AG09309 (cell line): Measurements from ENCODE around the gene CPT1A.
A peak's percentile ranks its signal among the peaks of the same experiment; 100 is the strongest.

Experiments
- DNase-seq: peaks from one replicate; pipeline ENCODE4 v3.0.0-alpha.2; 2010; ENCODE audit warnings: low read depth
- H3K4me3 ChIP-seq: 2 replicates; pipeline ENCODE4 v1.5.1; 2011; ENCODE audit warnings: mild to moderate bottlenecking, low read depth, low read length, moderate library complexity; ENCODE audit not compliant: control insufficient read depth
- TF ChIP-seq, protein P1 (sequence below): IDR thresholded peaks from 2 replicates; pipeline ENCODE4 v1.5.1; 2011; ENCODE audit warnings: mild to moderate bottlenecking, low read depth, low read length, inconsistent platforms; ENCODE audit not compliant: insufficient read depth, control insufficient read depth; ENCODE audit errors: missing control alignments

Gene CPT1A

DNA sequence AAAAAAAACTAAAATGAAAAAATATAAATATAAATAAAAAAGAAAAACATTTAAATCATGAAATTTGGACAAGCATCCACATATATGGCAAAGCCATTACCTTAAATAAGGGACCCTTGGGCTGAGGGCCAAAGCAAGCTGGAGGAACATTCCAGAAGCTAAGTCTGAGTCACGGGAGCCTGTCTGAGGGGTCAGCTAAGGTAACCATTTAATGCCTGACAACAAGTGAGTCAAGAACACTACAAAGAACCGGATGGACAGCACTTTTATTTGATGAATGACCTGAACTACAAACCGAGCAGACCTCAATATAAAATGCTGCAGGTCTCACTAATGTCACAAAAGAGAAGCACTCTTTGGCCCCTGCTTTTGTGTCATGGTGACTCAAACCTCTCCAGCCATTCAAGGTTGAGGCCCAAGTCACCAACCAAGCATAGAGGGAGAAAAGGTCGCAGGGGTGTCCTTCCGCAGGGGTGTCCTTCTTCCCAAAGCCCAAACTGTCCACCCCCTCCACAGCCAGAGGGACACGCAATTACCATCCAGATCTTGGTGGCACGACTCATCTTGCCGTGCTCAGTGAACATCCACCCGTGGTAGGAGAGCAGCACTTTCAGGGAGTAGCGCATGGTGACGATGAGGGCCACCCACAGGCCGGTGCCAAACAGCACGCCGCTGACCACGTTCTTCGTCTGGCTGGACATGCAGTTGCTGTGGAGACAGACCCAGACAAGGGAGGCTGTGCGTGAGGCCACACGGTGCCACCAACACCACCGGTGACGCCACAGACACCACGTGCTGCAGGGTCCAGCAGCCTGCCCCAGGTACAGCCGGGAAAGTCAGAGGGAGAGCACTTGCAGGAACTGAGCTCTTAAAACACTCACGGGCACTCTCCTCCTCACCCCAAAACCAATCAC, 34.5 kb downstream of the CPT1A start:
- H3K4me3 ChIP-seq = no peak overlapping the region
- TF ChIP-seq, protein P1, sequence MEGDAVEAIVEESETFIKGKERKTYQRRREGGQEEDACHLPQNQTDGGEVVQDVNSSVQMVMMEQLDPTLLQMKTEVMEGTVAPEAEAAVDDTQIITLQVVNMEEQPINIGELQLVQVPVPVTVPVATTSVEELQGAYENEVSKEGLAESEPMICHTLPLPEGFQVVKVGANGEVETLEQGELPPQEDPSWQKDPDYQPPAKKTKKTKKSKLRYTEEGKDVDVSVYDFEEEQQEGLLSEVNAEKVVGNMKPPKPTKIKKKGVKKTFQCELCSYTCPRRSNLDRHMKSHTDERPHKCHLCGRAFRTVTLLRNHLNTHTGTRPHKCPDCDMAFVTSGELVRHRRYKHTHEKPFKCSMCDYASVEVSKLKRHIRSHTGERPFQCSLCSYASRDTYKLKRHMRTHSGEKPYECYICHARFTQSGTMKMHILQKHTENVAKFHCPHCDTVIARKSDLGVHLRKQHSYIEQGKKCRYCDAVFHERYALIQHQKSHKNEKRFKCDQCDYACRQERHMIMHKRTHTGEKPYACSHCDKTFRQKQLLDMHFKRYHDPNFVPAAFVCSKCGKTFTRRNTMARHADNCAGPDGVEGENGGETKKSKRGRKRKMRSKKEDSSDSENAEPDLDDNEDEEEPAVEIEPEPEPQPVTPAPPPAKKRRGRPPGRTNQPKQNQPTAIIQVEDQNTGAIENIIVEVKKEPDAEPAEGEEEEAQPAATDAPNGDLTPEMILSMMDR = no peak
- peak; percentile 20 for DNase-seq

DNA sequence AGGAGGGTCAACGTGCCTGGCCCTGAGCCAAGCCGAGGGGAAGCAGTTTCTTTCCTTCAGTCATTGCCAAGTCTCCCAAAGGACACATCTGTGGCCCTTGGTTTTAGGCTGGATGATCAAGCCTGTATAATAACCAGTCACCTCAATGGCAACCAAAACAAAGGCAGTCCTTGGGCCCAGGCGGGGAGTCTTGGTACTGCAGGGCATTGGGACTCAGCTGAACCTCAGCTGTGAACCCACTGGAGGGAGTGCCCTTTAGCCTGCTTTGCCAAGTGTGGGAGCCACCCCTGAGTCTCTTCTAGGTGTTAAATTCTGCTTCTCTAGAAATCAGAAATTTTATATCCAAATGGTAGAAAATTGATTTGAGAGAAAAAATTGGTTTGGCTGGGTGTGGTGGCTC, 36.9 kb downstream of the CPT1A start:
- DNase-seq = no peak
- H3K4me3 ChIP-seq = no peak overlapping the region
- TF ChIP-seq, protein P1 = no peak

- no peak for DNase-seq
- H3K4me3 ChIP-seq = no peak overlapping the region
- TF ChIP-seq, protein P1 = no peak
Observed at GRCh38 chr11:68803766-68804165, 38.0 kb downstream of the CPT1A start.

- TF ChIP-seq, protein P1 = peak; percentile 69
- H3K4me3 ChIP-seq = no peak overlapping the region
- no peak for DNase-seq
Observed at GRCh38 chr11:68798221-68798813, 43.4 kb downstream of the CPT1A start.

- TF ChIP-seq, protein P1 = no peak
- no peak overlapping the region for H3K4me3 ChIP-seq
- no peak for DNase-seq
Observed at GRCh38 chr11:68796801-68797200, 44.9 kb downstream of the CPT1A start.

DNA sequence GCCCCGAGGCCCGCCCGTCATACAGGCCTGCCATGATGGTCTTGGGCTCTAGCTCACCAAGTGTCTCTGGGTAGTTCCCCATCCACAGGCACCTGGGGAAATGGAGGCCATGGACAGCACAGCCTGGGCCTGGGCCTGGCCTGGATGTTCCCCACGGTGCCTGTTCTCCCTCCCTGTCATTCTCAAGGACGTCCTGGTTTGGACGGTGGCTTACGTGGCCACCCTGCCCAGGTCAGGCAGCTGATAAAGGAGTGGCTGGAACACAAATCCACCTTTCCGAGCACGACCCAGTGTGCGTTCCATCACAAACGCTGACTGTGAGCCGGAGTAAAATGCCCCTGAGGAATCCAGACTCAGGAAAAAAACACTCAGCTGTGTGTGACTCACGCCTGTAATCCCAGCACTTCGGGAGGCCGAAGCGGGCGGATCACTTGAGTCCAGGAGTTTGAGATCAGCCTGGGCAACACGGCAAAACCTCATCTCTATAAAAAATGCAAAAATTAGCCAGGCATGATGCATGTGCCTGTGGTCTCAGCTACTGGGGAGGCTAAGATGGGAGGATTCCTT, 49.2 kb downstream of the CPT1A start:
- TF ChIP-seq, protein P1 = no peak
- peak; percentile 7 for DNase-seq
- no peak overlapping the region for H3K4me3 ChIP-seq
